Measurements from ENCODE around the gene TOR1AIP1.

DNA sequence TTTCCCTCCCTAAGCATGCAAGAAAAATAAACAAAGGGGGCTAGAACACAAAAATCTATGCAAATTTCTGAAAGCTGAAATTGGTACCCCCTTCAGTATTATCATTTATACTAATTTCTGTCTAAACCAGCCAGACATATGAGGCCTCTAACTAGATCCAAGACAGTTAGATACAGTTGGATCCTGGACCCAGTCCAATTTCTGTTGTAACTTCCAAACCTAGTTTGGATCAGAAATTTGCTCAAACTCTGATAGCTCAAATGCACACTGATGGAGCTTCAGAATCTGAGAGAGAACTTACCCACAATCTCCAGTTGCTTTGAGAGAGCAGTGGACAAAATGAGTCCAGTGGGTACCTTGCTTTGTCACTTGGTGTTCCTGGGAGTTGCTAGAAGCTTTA lies 84.5 kb downstream of the TOR1AIP1 start:
- TF ChIP-seq POLR2AphosphoS5 (IDR thresholded peaks at IDR 0.05; ENCODE audit: low read depth, low read length) (no peak), POLR2A (IDR thresholded peaks at IDR 0.05; ENCODE audit: low read depth, low read length) (no peak), TAF1 (IDR thresholded peaks at IDR 0.05; ENCODE audit: low read depth, low read length) (no peak), PAX5 (IDR thresholded peaks at IDR 0.05; ENCODE audit: insufficient read depth, low read length, severe bottlenecking) (no peak), SPI1 (IDR thresholded peaks at IDR 0.05; ENCODE audit: low read depth, low read length) (no peak)
